IPS-18c (cell line): Measurements from ENCODE around the gene POLR1C.
"Not testable (repeated sequence)": the region's sequence is repeated elsewhere in the genome, so short reads cannot be mapped to it uniquely, and the experiment has no call there.

Source experiments
- H3K4me3 ChIP-seq: 2 replicates; pipeline ENCODE4 v1.7.0; 2013; ENCODE audit warnings: low read depth, mild to moderate bottlenecking, low read length, moderate library complexity; ENCODE audit not compliant: insufficient read depth
- H3K9me3 ChIP-seq: one replicate; pipeline ENCODE4 v1.6.1; 2013; ENCODE audit warnings: mild to moderate bottlenecking, low read length, moderate library complexity; ENCODE audit not compliant: control insufficient read depth, insufficient read depth

POLR1C gene

DNA sequence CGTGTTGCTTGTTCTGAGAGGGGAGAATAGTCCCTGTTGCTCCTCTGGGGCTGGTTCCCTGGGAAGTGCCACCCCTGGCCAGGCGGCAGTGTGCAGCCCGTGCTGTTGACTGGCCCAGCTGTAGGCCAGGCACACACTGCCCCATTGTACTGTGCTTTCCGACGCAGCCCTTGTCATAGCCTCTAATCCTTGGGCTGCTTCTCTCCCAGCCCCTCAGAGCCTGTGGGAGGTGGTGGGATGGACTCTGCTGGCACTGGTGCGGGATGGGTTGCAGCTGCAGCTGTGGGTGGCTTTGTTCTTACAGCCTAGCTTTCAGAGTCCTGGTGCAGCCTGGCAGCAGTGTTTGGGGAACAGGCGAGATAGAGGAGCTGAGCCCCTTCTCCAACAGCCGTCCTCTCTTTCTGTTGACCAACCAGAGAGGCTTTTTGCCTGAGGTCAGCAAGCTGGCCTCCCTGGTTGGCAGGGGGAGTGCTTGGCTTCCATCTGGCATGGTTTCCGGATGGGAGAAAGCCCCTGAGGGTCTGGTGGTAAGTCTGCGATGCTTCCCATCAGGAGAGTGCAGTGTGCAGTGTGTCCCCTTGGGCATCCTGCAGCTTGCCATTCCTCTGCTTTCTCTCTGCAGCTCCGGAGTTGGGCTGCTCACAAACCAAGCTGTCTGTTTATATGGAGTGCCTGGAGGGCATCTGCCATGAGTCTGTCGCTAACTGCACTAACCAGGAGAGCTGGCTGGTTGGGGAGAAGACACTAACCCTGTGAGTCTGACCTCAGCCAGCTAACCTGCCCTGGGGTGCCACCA is 27.4 kb upstream of the POLR1C start:
- no peaks in the 10 kb centered on the region for H3K9me3 ChIP-seq
- H3K4me3 ChIP-seq, result no peak overlapping the region

DNA sequence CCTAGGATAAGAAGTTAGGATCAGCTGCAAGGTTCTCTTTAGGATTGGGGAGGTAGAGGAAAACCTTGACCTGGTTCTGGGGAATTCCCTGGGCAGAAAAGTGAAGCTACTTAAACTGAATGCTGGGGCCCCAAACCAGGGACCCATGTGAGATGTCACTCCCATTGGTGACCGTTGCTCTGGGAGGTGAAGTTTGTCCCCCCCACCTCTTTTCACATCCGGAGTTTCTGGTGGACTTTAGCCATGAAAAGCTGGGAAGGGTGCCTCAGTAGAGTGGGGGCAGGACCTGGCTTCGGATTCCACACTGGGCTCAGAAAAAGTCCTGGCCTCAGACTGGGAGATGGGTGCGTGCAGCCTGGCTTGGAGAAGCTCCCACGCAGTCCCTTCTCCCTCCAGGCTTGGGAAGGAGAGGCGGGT is 26.4 kb upstream of the POLR1C start:
- no peaks in the 10 kb centered on the region for H3K9me3 ChIP-seq
- H3K4me3 ChIP-seq, result no peak overlapping the region

DNA sequence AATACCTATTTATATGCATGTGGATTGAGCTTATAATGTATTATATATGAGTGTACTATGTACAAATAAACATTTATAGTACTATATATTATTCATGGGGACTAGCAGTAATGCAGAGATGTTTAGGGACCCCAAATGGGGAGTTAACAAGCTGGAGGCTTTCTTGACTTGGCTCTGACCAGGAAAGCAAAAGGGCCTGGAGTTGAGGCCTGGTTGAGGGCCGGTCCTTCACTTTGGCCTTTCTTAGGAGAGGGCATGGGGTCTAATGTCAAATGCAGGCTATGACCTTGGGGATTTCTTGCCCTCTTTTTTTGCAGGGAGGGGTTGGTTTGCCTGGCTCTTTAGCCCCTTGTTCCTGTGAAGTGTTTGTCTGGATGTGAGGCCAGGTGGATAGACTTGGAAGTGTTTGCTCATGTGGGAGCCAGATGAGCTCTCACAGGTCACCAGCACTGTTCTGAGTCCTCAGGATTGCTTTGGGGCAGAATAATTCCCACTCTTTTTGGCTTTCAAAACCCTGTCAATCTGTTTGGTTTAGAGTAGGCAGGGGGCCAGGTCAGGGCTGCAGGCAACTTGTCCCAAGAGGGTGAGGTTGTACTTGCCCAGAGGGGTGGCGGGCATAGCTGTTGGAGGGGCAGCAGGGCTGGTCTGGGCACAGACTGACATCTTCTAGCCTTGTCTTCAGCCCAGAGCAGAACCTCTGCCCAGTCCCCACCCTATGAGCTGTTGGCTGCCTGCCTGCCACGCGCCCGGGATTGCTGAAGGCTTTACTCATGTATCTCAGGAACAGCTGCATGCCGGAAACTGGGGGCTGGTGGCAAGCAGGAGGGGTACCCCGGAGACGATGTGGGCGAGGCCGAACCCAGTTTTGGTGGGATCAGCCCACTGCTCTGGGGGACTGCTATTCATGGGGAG is 24.9 kb upstream of the POLR1C start:
- Histone ChIP-seq H3K9me3 (no peaks in the 10 kb centered on the region), H3K4me3 (no peak overlapping the region)

DNA sequence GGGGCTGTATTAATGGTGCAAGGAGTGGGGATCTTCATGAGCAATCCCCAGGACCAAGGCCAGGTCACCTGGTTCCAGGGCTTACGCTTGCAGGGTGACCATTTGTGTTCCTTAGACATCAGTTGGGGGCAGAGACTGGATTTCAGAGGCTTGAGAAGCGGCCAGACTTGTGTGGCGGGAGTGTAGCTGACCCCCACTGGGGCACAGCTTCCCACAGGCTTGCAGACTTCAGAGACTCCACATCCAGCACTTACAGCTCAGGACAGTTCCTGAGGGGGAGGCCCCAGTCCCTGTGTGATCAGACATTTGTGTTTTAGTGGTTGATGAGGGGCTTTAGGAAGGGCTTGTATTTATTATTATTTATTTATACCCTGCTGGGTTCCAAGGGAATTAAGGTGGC is 24.2 kb upstream of the POLR1C start:
- Histone ChIP-seq H3K4me3 (no peak overlapping the region), H3K9me3 (no peaks in the 10 kb centered on the region)

DNA sequence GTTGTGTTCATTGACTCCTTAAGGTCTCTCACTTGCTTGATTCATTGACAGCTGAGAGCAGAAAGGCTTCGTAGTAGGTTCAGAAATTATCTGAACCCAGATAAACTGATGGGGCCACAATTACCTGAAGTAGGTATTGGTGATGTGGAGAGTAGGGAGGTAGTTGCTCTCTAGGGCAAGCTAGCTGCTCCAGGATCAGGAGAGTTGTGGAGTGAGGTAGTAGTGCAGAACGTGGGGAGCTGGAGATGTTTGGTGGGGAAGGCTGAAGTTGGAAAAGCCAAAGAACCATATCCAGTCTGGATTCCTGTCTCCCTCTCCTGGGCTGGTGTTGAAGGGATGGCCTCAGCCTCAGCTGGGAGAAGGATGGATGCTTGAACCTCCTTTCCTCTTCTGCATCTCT is 23.7 kb upstream of the POLR1C start:
- no peak overlapping the region for H3K4me3 ChIP-seq
- H3K9me3 ChIP-seq, result no peaks in the 10 kb centered on the region

DNA sequence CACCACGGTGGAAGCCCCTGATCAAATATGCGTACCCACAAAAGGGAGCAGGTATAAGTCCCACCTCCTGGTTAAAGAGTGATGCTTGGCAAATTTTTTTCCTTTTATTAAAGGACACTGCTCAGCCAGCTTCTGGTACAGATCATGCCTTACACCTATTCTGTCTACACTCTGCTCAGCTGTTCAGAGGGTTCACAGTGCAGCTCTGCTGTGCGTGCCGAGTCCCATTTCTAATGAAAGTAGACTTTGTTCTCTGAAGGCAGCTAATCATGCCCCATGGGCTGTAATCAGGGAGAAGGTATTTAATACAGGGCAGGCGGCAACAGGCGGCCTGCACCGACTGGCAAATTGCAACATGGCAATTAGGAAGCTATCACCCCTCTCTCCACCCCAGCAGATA is 23.1 kb upstream of the POLR1C start:
- no peak overlapping the region for H3K4me3 ChIP-seq

DNA sequence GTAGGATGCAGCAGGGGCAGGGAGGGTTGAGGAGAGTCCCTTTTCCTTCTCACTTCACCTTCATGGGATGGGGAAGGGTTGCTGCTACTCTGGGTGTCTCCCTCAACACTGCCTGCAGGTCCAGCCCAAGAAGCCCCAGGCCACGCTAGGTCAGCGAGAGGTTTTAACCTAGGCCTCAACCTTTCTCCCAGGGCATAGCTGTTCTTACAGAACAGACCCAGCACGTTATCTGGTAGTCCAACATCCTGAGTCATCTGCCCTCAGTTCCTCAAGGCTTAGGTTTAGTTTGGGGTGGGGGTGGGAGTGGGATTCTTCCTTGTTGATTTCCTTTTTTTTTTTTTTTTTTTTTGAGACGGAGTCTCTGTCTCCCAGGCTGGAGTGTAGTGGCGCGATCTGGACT is 22.6 kb upstream of the POLR1C start:
- no peaks in the 10 kb centered on the region for H3K9me3 ChIP-seq
- H3K4me3 ChIP-seq, result no peak overlapping the region

More for the DNA sequence above, 23.1 kb upstream of the POLR1C start:
- H3K9me3 ChIP-seq, result no peaks in the 10 kb centered on the region

DNA sequence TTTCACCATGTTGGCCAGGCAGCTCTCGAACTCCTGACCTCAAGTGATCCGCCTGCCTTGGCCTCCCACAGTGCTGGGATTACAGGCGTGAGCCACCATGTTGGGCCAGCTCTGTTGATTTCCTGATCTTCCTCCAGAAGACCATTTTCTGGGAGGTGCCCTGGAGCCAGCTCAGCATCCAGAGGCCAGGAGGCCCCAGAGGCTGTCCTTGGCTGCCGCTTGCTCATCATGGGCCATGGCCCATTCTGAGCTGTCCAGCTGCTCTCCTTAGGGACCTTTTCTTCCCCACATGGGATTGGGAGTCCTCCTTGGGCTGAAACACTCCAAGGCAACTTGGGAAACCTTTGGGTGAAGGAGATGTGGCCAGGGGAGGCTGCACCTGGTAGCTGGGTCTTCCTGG is 22.1 kb upstream of the POLR1C start:
- H3K4me3 ChIP-seq, result no peak overlapping the region
- H3K9me3 ChIP-seq, result no peaks in the 10 kb centered on the region

DNA sequence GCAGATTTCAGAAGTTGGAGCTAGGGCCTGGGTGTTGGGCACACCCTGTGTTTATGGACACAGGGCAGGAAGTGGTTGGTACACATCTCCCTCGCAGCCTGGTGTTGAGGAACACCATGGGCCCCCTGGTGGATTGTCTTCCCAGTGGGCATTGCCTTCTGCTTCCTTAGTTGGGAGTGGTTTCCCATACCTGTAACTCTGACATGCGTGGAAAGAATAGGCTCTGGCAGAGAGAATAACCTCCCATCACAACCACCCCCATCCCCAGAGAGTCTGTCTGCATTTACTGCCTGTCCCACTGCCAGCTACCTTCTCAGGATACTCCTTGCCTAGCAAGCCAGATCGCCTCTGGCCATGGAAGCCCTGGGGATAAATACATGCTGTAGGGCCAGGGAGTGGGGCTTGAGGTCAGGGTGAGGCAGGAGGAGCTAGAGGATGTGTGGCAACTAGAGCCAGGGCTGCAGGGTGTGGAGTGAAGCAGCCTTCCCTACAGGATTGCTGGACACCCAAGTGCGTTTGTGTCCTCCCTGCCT is 21.4 kb upstream of the POLR1C start:
- H3K9me3 ChIP-seq, result no peaks in the 10 kb centered on the region
- H3K4me3 ChIP-seq, result no peak overlapping the region

DNA sequence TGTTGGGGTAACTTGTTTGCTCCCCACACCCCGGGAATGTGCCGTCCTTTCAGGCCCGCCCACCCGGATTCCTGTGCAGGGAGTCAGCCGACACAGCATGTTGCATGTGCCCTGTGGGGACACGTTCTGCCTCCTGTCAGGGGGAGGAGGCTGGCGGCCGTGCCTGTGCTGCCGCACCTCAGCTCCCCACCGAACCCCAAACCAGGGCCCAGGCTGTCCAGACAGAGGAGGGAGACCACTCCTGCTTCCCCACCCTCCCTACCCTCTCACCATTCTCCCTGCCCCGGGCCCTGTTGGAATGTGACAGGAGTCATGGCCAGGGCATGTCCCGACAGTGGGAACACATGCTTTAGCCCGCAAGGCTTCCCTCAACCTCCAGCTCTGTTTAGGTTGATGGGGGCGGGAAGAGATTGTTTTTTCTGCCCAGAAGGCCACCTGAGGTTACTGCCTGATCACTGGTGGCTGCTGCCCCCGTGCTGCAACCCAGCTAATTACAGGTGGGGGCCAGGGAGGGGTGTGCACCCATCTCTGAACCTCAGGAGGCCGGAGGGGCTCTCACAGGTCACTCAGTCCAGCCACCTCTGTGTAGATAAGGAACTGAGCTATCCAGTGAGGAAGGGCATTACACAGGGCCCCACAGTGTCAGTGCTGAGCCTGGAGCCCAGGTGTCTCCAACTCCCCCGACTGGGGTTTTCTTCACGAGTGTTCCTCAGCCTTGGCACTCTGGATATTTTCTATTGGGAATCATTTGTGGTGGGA is 20.3 kb upstream of the POLR1C start:
- no peaks in the 10 kb centered on the region for H3K9me3 ChIP-seq
- H3K4me3 ChIP-seq, result no peak overlapping the region

DNA sequence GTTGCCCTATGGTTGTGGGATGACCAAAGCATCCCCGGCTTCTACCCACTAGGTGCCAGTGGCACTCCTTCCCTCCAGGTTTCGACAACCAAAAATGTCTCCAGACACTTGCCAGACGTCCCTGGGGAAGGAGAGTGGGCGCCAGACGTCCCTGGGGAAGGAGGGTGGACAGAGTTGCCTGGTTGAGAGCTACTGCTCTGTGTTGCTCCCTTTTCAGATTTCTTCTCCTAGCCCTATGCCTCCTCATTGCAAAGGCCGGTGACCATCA is 19.8 kb upstream of the POLR1C start:
- Histone ChIP-seq H3K4me3 (no peak overlapping the region), H3K9me3 (no peaks in the 10 kb centered on the region)

DNA sequence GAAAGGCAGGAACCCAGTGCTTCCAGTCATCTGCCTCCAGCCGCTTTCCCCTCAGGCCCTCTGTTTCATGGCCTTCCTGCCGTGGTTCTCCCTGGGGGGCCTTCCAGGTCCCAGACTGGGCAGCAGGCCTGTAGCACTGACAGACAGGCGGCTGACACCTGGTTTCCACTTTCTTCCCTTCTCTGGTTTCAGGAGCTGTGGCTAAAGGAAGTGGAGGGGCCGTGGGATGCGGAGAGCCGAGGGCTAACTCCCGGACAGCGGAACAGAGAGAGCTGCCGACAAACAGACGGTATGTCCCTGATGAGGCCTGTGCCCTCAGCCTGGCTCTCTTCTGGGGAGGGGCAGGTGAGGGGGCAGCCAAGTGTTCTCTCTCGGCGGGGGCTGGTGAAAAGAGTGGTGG is 19.2 kb upstream of the POLR1C start:
- Histone ChIP-seq H3K9me3 (no peaks in the 10 kb centered on the region), H3K4me3 (no peak overlapping the region)

DNA sequence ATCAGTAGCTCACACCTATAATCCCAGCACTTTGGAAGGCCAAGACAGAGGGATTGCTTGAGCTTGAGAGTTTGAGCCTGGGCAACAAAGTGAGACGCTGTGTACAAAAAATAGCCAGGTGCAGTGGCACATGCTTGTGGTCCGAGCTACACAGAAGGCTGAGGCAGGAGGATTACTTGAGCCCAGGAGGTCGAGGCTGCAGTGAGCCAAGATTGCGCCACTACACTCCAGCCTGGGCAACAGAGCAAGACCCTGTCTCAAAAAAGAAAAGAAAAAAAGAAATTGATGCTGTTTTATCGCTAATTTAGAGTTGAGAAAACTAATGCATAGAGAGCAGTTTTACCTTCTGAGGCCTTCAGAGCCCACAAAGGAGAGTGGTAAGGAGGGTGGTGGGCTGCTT is 18.6 kb upstream of the POLR1C start:
- H3K9me3 ChIP-seq, H3K4me3 ChIP-seq: not testable (repeated sequence)

DNA sequence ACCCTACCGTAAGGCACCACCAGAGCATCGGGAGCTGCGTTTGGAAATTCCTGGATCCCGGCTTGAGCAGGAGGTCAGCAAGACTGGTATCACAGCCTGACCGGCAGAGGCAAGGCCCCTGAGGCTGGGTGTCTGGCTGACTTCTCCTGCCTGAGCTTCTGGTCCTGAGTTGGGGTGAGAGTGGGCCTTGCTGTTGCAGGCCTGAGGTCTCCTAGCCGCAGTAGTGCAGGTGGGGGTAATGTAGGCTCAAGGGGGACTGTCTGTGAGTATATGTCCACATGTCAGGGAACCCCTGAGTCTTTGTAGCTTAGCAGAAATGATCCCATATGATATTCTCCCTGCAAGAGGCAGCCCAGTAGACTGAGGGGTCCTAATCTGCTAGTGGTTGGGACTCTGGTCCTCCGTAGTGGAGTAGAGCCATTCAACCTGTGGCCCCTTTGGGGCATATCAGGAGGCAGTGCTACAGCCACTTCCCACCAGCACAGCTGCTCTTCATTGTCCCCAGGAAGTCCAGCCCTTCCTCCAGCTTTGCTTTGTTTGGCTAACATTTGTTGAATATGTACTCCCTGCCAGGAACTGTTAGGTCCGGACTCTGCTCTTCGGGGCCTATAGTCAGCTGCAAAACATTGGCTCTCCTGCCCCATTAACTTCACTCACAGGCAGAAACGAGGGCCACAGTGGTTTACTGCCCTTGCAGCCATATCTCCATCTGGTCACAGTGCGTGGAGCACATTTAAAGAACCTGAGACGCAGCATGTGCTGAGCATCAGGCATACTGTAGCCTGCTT is 17.7 kb upstream of the POLR1C start:
- Histone ChIP-seq H3K9me3 (no peaks in the 10 kb centered on the region), H3K4me3 (no peak overlapping the region)

DNA sequence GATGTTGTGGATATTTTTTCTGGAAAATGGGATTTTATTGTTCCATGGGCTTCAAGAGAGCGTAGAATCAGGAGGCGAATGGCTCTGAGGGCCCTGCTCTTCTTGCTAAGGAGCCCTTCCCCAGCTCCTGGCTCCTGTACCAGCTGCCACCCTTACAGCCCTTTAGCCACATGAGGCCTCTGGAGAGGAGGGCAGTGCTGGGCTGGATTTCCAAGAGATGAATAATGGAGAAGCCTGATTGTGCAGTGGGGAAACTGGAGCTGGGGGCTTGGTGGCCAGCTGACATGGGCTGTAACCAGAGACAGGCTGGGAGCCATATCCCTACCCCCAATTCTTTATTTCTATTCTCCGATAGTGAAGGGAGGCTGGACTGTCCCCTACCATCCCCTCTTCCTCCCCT is 16.0 kb upstream of the POLR1C start:
- Histone ChIP-seq H3K4me3 (no peak overlapping the region), H3K9me3 (no peaks in the 10 kb centered on the region)

DNA sequence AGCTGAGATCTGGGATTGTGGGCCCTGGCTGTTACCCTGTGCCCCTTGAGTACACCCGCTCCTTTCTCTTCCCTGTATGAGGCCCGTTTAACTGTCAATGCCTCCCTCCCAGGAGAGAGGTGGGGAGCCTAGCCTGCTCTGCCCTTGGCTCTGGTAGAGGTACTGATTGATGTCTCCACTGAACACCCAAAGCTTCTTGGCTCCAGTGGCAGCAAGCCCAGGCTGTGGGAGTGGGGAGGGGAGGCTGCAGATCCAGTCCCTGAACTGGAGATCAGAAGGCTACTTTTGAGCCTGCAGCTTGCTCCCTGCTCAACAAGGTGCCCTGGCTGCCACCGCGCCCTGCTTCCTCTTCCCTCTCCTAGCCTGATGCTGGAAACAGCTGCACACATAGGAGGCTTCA is 14.2 kb upstream of the POLR1C start:
- no peaks in the 10 kb centered on the region for H3K9me3 ChIP-seq
- H3K4me3 ChIP-seq, result no peak overlapping the region

DNA sequence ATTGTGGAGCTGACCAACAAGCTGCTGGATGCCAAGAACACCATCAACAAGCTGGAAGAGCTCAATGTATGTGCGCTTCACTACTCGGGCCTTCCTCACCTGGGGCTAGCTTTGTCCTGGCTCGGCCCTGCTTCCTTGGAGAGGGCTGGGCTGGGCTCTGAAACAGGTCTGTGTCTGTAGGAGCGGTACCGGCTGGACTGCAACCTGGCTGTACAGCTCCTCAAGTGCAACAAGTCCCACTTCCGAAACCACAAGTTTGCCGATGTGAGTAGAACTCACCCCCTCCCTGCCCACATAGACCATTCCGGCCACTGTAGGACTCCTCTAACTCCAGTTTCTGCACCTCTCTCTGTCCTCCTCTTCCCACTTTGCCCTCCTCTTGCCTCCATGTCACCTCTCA is 13.4 kb upstream of the POLR1C start:
- no peaks in the 10 kb centered on the region for H3K9me3 ChIP-seq
- H3K4me3 ChIP-seq, result no peak overlapping the region
